CD4-positive, alpha-beta memory T cell (primary cell): ENCODE data around the gene CNRIP1. TPM values are rescaled to one million over a fixed set of nuclear protein-coding genes. Genes with fewer than 3 reads are reported as not detected.

Experiments used
- CTCF ChIA-PET: fragments of 350-600 bp; sonication (Branson Sonifier 250); formaldehyde crosslinking; loops from one replicate; lab custom pipeline; 2021; ENCODE audit warnings: inconsistent platforms; ENCODE audit not compliant: partially characterized antibody; lab: Charles Lee
- POLR2A ChIA-PET: fragments of 350-600 bp; sonication (Branson Sonifier 250); formaldehyde crosslinking; loops from one replicate; lab custom pipeline; 2021; ENCODE audit not compliant: partially characterized antibody; lab: Charles Lee
- DNase-seq, 5 donors: peaks; one replicate each; pipeline versions ENCODE4 v3.0.0 to v3.0.0-alpha.2; 2020 to 2022; ENCODE audit warnings: mixed read lengths in 1 of 5
- H3K27ac ChIP-seq: one replicate; pipeline ENCODE4 v1.7.0; 2013; ENCODE audit warnings: low read depth, low read length
- H3K27me3 ChIP-seq: 2 replicates; pipeline ENCODE4 v1.7.0; 2013; ENCODE audit warnings: mild to moderate bottlenecking, low read length, moderate library complexity; ENCODE audit not compliant: insufficient read depth
- H3K36me3 ChIP-seq: 2 replicates; pipeline ENCODE4 v1.7.0; 2013; ENCODE audit warnings: mild to moderate bottlenecking, low read length, moderate library complexity; ENCODE audit not compliant: insufficient read depth
- H3K4me1 ChIP-seq: 2 replicates; pipeline ENCODE4 v1.7.0; 2013; ENCODE audit warnings: mild to moderate bottlenecking, low read length, moderate library complexity; ENCODE audit not compliant: insufficient read depth
- H3K4me3 ChIP-seq, 2 donors: one replicate each; pipeline ENCODE4 v1.7.0; 2013; ENCODE audit warnings: low read length in 2 of 2, mild to moderate bottlenecking in 1 of 2
- H3K9me3 ChIP-seq, 2 donors: one replicate each; pipeline ENCODE4 v1.7.0; 2013; ENCODE audit warnings: low read length in 2 of 2, control low read depth in 1 of 2; ENCODE audit not compliant: control insufficient read depth in 1 of 2
- H3K27ac Mint-ChIP-seq, 7 donors: one replicate each; pipeline ENCODE4 v1.8.0; 2020 to 2021; ENCODE audit warnings: mixed read lengths in 7 of 7, mild to moderate bottlenecking in 6 of 7, inconsistent platforms in 3 of 7, moderate library complexity in 3 of 7
- H3K27me3 Mint-ChIP-seq, 2 donors: one replicate each; pipeline ENCODE4 v1.8.0; 2020 to 2021; ENCODE audit warnings: mixed read lengths in 2 of 2
- H3K36me3 Mint-ChIP-seq, 2 donors: one replicate each; pipeline ENCODE4 v1.8.0; 2020 to 2021; ENCODE audit warnings: mixed read lengths in 2 of 2, inconsistent platforms in 1 of 2, mild to moderate bottlenecking in 1 of 2
- H3K4me1 Mint-ChIP-seq, 4 donors: one replicate each; pipeline ENCODE4 v1.8.0; 2020 to 2021; ENCODE audit warnings: mixed read lengths in 4 of 4, mild to moderate bottlenecking in 1 of 4
- H3K4me3 Mint-ChIP-seq, 8 donors: one replicate each; pipeline ENCODE4 v1.8.0; 2020 to 2021; ENCODE audit warnings: mixed read lengths in 8 of 8, mild to moderate bottlenecking in 7 of 8, moderate library complexity in 6 of 8, inconsistent platforms in 3 of 8
- H3K9me3 Mint-ChIP-seq, 8 donors: one replicate each; pipeline ENCODE4 v1.8.0; 2020 to 2021; ENCODE audit warnings: mixed read lengths in 8 of 8, mild to moderate bottlenecking in 5 of 8, inconsistent platforms in 3 of 8, moderate library complexity in 1 of 8
- intact Hi-C: fragments of 100-400 bp; cut with micrococcal nuclease; formaldehyde crosslinking; loops from one replicate; pipeline ENCODE4 v1.15.1; 2023
- polyA plus RNA-seq, 2 donors: library from polyadenylated mRNA; unstranded; fragments of 300-500 nt; fragmentation: Illumina TruSeq; gene quantifications; one replicate each; pipeline ENCODE4 v1.2.3, GENCODE V29; 2021
- total RNA-seq, 2 experiments: library from RNA; stranded (reverse); gene quantifications; one replicate each; pipeline ENCODE4 v1.2.3, GENCODE V29; 2021

CNRIP1 gene
- total and polyA plus RNA-seq, 4 experiments from 2014 or later, result 0.29 TPM; not detected in 3

- intact Hi-C loops, result loop anchor here (5.0 kb wide), 1 partner anchor 564 kb away; no protein-coding TSS in a partner anchor
- peaks cover 1 to 5% (median 2%) of the 10 kb centered on the region in 8 donors for H3K9me3 Mint-ChIP-seq
- H3K27ac ChIP-seq, result no peak overlapping the region
- peaks cover 5 to 58% (median 21%) of the 10 kb centered on the region in 4 donors for H3K4me1 Mint-ChIP-seq
- peaks cover 2 to 3% of the 10 kb centered on the region in 2 donors for H3K36me3 Mint-ChIP-seq
- POLR2A ChIA-PET, result interaction anchor here (0.8 kb wide), 1 partner anchor 15 kb away, joined by 3 read pairs; no protein-coding TSS in a partner anchor
- no peaks in the 10 kb centered on the region for H3K27me3 Mint-ChIP-seq
- no peaks in the 10 kb centered on the region for H3K36me3 ChIP-seq
- peaks cover 11% of the 10 kb centered on the region for H3K4me1 ChIP-seq
- no peak for DNase-seq
- peak overlapping the region in 2 of 8 donors; percentile 13 to 43 for H3K4me3 Mint-ChIP-seq
- no peak overlapping the region for H3K4me3 ChIP-seq
- peak overlapping the region in 3 of 7 donors; percentile 63 to 86 (median 76) for H3K27ac Mint-ChIP-seq
- no peaks in the 10 kb centered on the region for H3K9me3 ChIP-seq
- no peaks in the 10 kb centered on the region for H3K27me3 ChIP-seq
- CTCF ChIA-PET, result interaction anchor here (3.7 kb wide), 1 partner anchor 77 kb away, joined by 78 read pairs; no protein-coding TSS in a partner anchor
Observed at GRCh38 chr2:68363721-68364120, 44.0 kb upstream of the CNRIP1 start.

GRCh38 chr2:68362749-68363148 is 43.0 kb upstream of the CNRIP1 start:
- H3K27ac Mint-ChIP-seq, result peak overlapping the region in 4 of 7 donors; percentile 37 to 72 (median 54)
- H3K27ac ChIP-seq, result no peak overlapping the region
- H3K4me1 Mint-ChIP-seq, result peaks cover 5 to 48% (median 19%) of the 10 kb centered on the region in 4 donors

GRCh38 chr2:68362069-68362468 is 42.3 kb upstream of the CNRIP1 start:
- no peak overlapping the region for H3K27ac ChIP-seq

More at GRCh38 chr2:68362749-68363148, 43.0 kb upstream of the CNRIP1 start:
- no peaks in the 10 kb centered on the region for H3K9me3 Mint-ChIP-seq
- Histone ChIP-seq H3K4me1 (peaks cover 11% of the 10 kb centered on the region), H3K9me3 (no peaks in the 10 kb centered on the region), H3K36me3 (no peaks in the 10 kb centered on the region), H3K27me3 (no peaks in the 10 kb centered on the region), H3K4me3 (no peak overlapping the region)
- CTCF ChIA-PET, result interaction anchor here (3.7 kb wide), 1 partner anchor 78 kb away, joined by 78 read pairs; no protein-coding TSS in a partner anchor
- DNase-seq, result no peak
- intact Hi-C loops, result loop anchor here (1.0 to 5.0 kb wide), 4 partner anchors 9 to 565 kb away; no protein-coding TSS in a partner anchor
- POLR2A ChIA-PET, result interaction anchor here (0.8 to 1.0 kb wide), 2 partner anchors 16 to 79 kb away, joined by 3 to 5 read pairs; no protein-coding TSS in a partner anchor
- no peaks in the 10 kb centered on the region for H3K36me3 Mint-ChIP-seq
- no peaks in the 10 kb centered on the region for H3K27me3 Mint-ChIP-seq
- H3K4me3 Mint-ChIP-seq, result peak overlapping the region in 4 of 8 donors; percentile 8 to 85 (median 54)

GRCh38 chr2:68359889-68360288 is 40.1 kb upstream of the CNRIP1 start:
- peaks cover 11% of the 10 kb centered on the region for H3K4me1 ChIP-seq
- Mint-ChIP-seq H3K27ac (no peak overlapping the region), H3K36me3 (no peaks in the 10 kb centered on the region), H3K27me3 (no peaks in the 10 kb centered on the region), H3K4me1 (peaks cover 5 to 29% (median 18%) of the 10 kb centered on the region in 4 donors), H3K9me3 (peaks cover 0 to 2% (median 0%) of the 10 kb centered on the region in 8 donors), H3K4me3 (no peak overlapping the region)
- no peaks in the 10 kb centered on the region for H3K9me3 ChIP-seq
- ChIA-PET POLR2A (interaction anchor here (1.1 kb wide), 1 partner anchor 81 kb away, joined by 4 read pairs; no protein-coding TSS in a partner anchor), CTCF (interaction anchor here (0.7 to 3.7 kb wide), 4 partner anchors 12 to 81 kb away, joined by 3 to 78 read pairs (median 4); no protein-coding TSS in a partner anchor)
- no peak for DNase-seq
- intact Hi-C loops, result loop anchor here (5.0 kb wide), 1 partner anchor 567 kb away; no protein-coding TSS in a partner anchor
- no peaks in the 10 kb centered on the region for H3K27me3 ChIP-seq
- no peak overlapping the region for H3K4me3 ChIP-seq
- H3K27ac ChIP-seq, result no peak overlapping the region
- H3K36me3 ChIP-seq, result no peaks in the 10 kb centered on the region

More at GRCh38 chr2:68362069-68362468, 42.3 kb upstream of the CNRIP1 start:
- peak; percentile 74 to 82 (median 77) for DNase-seq
- intact Hi-C loops, result loop anchor here (1.0 to 5.0 kb wide), 4 partner anchors 9 to 565 kb away; no protein-coding TSS in a partner anchor
- no peaks in the 10 kb centered on the region for H3K27me3 Mint-ChIP-seq
- no peaks in the 10 kb centered on the region for H3K9me3 Mint-ChIP-seq
- POLR2A ChIA-PET, result interaction anchor here (1.0 kb wide), 1 partner anchor 79 kb away, joined by 5 read pairs; no protein-coding TSS in a partner anchor
- no peaks in the 10 kb centered on the region for H3K27me3 ChIP-seq
- no peaks in the 10 kb centered on the region for H3K9me3 ChIP-seq
- peaks cover 5 to 42% (median 19%) of the 10 kb centered on the region in 4 donors for H3K4me1 Mint-ChIP-seq
- peak overlapping the region in 1 of 2 donors; percentile 11 for H3K4me3 ChIP-seq
- peak overlapping the region; percentile 38 to 88 (median 83) for H3K27ac Mint-ChIP-seq
- H3K4me1 ChIP-seq, result peaks cover 11% of the 10 kb centered on the region
- H3K36me3 ChIP-seq, result no peaks in the 10 kb centered on the region
- H3K4me3 Mint-ChIP-seq, result peak overlapping the region; percentile 63 to 88 (median 79)
- H3K36me3 Mint-ChIP-seq, result no peaks in the 10 kb centered on the region
- CTCF ChIA-PET, result interaction anchor here (3.7 kb wide), 1 partner anchor 79 kb away, joined by 78 read pairs; no protein-coding TSS in a partner anchor

- Histone ChIP-seq H3K36me3 (no peaks in the 10 kb centered on the region), H3K4me1 (peaks cover 8% of the 10 kb centered on the region), H3K27ac (no peak overlapping the region), H3K4me3 (no peak overlapping the region), H3K27me3 (no peaks in the 10 kb centered on the region), H3K9me3 (no peaks in the 10 kb centered on the region)
- CTCF ChIA-PET, result interaction anchor here (0.8 to 2.2 kb wide), 3 partner anchors 10 to 86 kb away, joined by 3 to 14 read pairs (median 4); no protein-coding TSS in a partner anchor
- intact Hi-C loops, result no loop called here
- Mint-ChIP-seq H3K4me3 (no peak overlapping the region), H3K9me3 (peaks cover 0 to 2% (median 0%) of the 10 kb centered on the region in 8 donors), H3K27me3 (no peaks in the 10 kb centered on the region), H3K4me1 (peaks cover 5 to 11% (median 9%) of the 10 kb centered on the region in 4 donors), H3K36me3 (no peaks in the 10 kb centered on the region), H3K27ac (no peak overlapping the region)
- POLR2A ChIA-PET, result no interaction called here
- DNase-seq, result no peak
Observed at GRCh38 chr2:68357605-68358337, 38.0 kb upstream of the CNRIP1 start.

- H3K4me3 Mint-ChIP-seq, result no peak overlapping the region
- CTCF ChIA-PET, result interaction anchor here (0.8 to 2.2 kb wide), 3 partner anchors 11 to 87 kb away, joined by 3 to 14 read pairs (median 4); no protein-coding TSS in a partner anchor
- no peaks in the 10 kb centered on the region for H3K27me3 ChIP-seq
- H3K27ac ChIP-seq, result no peak overlapping the region
- peaks cover 0 to 2% (median 0%) of the 10 kb centered on the region in 8 donors for H3K9me3 Mint-ChIP-seq
- no peaks in the 10 kb centered on the region for H3K36me3 Mint-ChIP-seq
- H3K4me3 ChIP-seq, result no peak overlapping the region
- H3K4me1 ChIP-seq, result no peaks in the 10 kb centered on the region
- no peak overlapping the region for H3K27ac Mint-ChIP-seq
- POLR2A ChIA-PET, result no interaction called here
- peaks cover 0 to under 1% (median under 1%) of the 10 kb centered on the region in 4 donors for H3K4me1 Mint-ChIP-seq
- intact Hi-C loops, result no loop called here
- H3K9me3 ChIP-seq, result no peaks in the 10 kb centered on the region
- DNase-seq, result no peak
- H3K36me3 ChIP-seq, result no peaks in the 10 kb centered on the region
- no peaks in the 10 kb centered on the region for H3K27me3 Mint-ChIP-seq
Observed at GRCh38 chr2:68356599-68357239, 37.0 kb upstream of the CNRIP1 start.
